Measurements from ENCODE around the gene PXYLP1.

DNA sequence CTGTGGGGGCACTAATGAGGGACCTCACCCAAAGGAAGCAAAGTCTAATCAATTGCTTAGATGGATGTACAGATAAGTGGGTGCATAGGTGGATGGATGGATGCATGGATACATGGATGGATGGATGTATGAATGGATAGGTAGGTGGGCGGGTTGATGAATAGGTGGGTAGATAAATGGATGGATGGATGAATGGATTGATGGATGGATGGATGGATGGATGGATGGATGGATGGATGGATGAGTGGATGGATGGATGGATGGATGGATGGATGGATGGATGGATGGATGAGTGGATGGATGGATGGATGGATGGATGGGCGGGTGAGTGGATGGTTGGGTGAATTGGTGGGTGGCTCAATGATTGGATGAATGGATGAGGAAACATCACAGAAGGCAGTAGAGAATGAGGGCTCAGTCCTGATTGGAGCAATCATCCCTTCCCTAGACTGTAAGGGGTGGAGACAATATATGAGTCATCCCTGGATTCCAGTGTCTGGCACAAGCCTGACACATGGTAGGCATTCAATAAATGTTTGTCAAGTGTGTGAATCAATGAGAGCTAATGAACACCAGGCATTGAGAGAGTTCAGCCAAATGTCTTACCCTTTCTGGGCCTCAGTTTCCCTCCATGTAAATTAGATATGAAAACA, 40.4 kb upstream of the PXYLP1 start:
- TF ChIP-seq, protein P1, sequence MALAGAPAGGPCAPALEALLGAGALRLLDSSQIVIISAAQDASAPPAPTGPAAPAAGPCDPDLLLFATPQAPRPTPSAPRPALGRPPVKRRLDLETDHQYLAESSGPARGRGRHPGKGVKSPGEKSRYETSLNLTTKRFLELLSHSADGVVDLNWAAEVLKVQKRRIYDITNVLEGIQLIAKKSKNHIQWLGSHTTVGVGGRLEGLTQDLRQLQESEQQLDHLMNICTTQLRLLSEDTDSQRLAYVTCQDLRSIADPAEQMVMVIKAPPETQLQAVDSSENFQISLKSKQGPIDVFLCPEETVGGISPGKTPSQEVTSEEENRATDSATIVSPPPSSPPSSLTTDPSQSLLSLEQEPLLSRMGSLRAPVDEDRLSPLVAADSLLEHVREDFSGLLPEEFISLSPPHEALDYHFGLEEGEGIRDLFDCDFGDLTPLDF (CRISPR knock-in tag; IDR thresholded peaks at IDR 0.05), result no peak
- no peak for TF ChIP-seq RHOXF2B (CRISPR knock-in tag; conservative IDR thresholded peaks at IDR 0.05)
- TF ChIP-seq ZNF12 (CRISPR knock-in tag; IDR thresholded peaks at IDR 0.05), result no peak
- no peak for TF ChIP-seq EP300 (IDR thresholded peaks at IDR 0.05; ENCODE audit: low read length)
- no peak for TF ChIP-seq RAD21 (CRISPR knock-in tag; conservative IDR thresholded peaks at IDR 0.05 in 1 of 2, IDR thresholded peaks at IDR 0.05 in 1 of 2)
- no peak for TF ChIP-seq RCOR1 (IDR thresholded peaks at IDR 0.05; ENCODE audit: borderline replicate concordance in 1 of 2, low read depth in 2 of 2, low read length in 2 of 2)
- TF ChIP-seq TRIM28 (IDR thresholded peaks at IDR 0.05), result no peak
- TF ChIP-seq, protein P2, sequence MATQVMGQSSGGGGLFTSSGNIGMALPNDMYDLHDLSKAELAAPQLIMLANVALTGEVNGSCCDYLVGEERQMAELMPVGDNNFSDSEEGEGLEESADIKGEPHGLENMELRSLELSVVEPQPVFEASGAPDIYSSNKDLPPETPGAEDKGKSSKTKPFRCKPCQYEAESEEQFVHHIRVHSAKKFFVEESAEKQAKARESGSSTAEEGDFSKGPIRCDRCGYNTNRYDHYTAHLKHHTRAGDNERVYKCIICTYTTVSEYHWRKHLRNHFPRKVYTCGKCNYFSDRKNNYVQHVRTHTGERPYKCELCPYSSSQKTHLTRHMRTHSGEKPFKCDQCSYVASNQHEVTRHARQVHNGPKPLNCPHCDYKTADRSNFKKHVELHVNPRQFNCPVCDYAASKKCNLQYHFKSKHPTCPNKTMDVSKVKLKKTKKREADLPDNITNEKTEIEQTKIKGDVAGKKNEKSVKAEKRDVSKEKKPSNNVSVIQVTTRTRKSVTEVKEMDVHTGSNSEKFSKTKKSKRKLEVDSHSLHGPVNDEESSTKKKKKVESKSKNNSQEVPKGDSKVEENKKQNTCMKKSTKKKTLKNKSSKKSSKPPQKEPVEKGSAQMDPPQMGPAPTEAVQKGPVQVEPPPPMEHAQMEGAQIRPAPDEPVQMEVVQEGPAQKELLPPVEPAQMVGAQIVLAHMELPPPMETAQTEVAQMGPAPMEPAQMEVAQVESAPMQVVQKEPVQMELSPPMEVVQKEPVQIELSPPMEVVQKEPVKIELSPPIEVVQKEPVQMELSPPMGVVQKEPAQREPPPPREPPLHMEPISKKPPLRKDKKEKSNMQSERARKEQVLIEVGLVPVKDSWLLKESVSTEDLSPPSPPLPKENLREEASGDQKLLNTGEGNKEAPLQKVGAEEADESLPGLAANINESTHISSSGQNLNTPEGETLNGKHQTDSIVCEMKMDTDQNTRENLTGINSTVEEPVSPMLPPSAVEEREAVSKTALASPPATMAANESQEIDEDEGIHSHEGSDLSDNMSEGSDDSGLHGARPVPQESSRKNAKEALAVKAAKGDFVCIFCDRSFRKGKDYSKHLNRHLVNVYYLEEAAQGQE (IDR thresholded peaks at IDR 0.05; ENCODE audit: borderline replicate concordance), result no peak
- TF ChIP-seq, protein P2 (CRISPR knock-in tag; IDR thresholded peaks at IDR 0.05; ENCODE audit: low read depth), result no peak
- TF ChIP-seq TEAD4 (IDR thresholded peaks at IDR 0.05; ENCODE audit: low read length), result no peak
- TF ChIP-seq TEAD4 (CRISPR knock-in tag; IDR thresholded peaks at IDR 0.05; ENCODE audit: borderline replicate concordance), result no peak
- TF ChIP-seq SAFB2 (IDR thresholded peaks at IDR 0.05; ENCODE audit: borderline replicate concordance, low read depth, low read length, severe bottlenecking), result no peak
- TF ChIP-seq FOXP1 (CRISPR knock-in tag; IDR thresholded peaks at IDR 0.05), result no peak

Data from K562 (cell line).